HG02798 (cell line): ENCODE data around the gene LGR4.

Experiments used
- ATAC-seq: cut with Tn5 transposase; IDR thresholded peaks from one replicate; pipeline ENCODE4 v1.9.1; 2021; ENCODE audit warnings: mild to moderate bottlenecking; ENCODE audit not compliant: unreplicated experiment, poor library complexity

The LGR4 gene

GRCh38 chr11:27436916-27437315, 35.7 kb downstream of the LGR4 start:
- no peak for ATAC-seq

GRCh38 chr11:27433742-27434141, 38.8 kb downstream of the LGR4 start:
- no peak for ATAC-seq

GRCh38 chr11:27431808-27432207, 40.8 kb downstream of the LGR4 start:
- ATAC-seq, result no peak

- ATAC-seq, result no peak
These were observed 42.7 kb downstream of the LGR4 start for GRCh38 chr11:27429761-27430393.

GRCh38 chr11:27427183-27427980, 45.2 kb downstream of the LGR4 start:
- ATAC-seq, result no peak

GRCh38 chr11:27425814-27426213, 46.8 kb downstream of the LGR4 start:
- ATAC-seq, result no peak

GRCh38 chr11:27423125-27423524, 49.5 kb downstream of the LGR4 start:
- no peak for ATAC-seq

DNA sequence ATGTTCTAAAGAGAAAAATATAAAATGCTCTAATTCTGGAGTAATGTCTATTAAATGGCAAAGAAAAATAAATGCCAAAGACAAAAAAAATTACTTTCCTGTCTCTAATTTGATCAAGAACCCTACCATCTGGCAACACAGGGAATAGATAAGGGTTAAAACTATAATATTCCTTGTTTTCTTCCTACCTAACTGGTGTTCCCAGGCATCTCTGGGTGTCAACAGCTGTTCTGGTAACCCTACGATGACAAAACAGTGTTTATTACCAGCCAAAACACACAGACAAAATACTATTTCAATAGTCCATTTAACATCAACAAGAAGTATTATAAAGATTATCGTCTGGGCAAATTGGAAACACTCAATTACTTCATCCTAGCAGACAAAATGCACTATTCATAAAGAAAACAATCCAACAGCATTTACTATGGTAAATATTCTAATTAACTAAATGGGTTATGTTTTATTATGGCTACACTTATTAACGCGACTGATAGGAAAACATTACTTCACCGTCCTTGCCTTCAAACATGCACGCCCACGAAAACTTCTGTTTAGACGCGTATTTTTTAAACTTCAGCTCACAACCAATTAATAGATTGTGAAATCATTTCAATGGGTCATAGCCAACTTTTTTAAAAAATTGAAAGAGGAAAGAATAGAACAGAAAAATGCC, 50.6 kb downstream of the LGR4 start:
- no peak for ATAC-seq

DNA sequence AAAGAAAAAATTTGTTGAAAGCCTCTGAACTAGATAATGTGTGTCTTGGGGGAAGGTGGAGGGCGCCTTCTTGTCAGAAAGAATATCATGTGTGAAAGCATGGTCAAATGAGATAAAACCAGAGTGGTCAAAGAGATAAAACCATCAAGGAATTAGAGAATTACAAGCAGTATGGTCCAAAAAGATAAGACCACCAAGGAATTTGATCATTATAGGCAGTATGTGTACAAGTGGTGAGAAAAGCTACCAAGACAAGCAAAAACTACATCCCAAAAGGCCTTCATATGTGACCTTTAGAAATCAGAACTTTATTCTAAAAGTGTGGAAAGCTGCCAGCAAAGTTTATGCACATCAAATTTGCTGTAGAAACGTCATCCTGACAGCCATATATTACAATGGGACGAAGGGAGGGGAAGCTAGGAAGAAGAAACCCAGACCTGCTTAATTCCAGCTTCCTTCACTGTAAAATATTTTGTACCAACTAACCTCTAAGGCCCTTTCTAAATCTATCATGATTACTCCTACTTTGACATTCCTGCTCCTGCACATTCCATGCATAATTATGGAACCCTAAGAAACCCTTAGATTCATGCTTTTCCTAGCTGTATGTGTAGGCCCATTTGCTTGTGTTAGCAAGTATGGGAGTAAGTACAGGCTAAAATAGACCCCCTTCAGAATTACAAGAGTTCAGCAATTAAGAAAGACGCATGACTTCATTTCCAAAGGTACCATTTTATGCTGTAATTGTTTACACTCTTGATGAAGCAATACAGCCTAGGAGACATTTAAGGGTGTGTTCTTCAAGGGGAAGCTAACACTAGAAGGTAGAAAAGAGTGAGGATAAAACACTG, 51.6 kb downstream of the LGR4 start:
- ATAC-seq, result no peak

DNA sequence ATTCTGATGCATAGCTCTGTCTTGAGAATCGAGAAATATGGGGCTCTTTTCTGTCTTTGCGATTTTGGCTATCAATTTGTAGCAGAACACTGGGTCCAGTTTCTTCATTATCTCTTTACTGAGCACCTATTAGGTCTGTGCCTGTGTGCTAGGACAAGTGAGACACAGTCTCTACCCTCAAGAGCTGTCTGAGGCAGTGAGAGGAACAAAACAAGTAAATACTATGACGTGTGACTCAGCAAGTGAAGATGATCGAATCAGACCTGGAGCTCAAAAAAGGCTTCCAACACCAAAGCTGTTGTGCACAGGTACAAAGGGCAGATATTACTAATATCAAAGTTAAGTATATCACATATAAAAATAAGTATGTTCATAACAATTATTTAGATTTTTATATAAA, 52.4 kb downstream of the LGR4 start:
- no peak for ATAC-seq

DNA sequence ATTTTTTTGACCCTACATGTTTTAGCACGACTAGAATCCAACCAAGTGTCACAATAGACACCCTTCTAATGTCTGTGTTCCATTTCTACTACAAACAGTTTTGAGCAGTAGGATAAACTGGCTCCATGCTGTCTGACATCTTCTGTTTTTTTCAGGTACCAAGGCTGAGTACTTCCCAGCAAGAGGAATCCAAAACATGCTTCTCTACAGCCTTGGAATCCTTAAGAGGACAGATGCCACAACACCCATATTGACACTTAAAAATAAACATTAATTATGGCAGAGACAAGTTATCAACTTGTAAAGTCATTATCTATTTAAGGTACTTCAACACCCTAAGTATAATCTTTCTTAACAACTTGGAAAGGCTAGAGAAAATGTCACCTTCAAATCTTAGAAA, 54.2 kb downstream of the LGR4 start:
- no peak for ATAC-seq

DNA sequence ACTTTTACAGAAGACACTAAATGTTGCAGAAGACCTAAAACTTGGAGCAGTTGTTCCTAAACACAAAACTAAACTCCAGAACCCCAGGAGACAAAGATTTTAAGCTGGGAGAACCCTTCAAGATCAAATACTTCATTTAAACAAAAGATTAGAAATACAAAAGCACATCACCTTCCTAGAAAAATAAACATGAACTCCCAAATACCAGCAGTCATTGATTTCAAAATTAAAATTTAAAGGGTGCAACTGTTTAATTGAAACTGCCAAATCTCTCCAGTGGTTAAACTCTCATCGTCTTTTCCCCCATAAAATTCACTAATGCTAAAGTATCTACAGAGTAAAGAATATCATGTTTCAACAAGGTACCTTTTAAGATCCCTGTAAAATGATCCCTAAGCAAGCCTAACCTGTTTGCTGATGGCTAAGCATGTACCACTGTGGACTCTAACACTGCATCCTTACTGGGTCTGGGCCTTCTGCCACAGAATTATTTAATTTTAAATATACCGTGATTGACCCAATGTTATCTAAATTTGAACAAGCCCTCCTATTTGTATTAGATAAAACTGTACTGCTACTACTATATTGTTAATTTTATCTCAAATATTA, 55.9 kb downstream of the LGR4 start:
- ATAC-seq, result no peak

- no peak for ATAC-seq
These were observed 57.9 kb downstream of the LGR4 start for GRCh38 chr11:27414644-27415043.

DNA sequence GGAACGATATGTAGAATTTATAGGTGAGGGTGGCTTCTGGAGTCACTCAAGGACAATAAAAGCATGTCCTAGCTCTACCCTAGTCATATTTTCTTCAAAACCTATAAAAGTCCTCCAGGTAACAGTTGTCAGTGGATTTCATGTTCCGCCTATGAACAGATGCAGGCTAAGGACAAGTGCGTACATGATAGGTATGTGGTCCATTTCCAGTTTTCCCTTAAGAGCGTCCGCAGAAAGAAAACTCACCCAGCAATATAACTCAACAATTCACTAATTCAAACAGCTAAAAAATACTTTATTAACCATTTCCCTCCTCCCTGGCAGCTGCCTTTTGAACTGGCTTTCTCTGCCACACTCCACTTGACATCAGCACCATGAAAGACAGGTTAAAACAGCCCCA, 59.4 kb downstream of the LGR4 start:
- ATAC-seq, result no peak

- ATAC-seq, result no peak
These were observed 60.3 kb downstream of the LGR4 start for GRCh38 chr11:27412192-27412691.

DNA sequence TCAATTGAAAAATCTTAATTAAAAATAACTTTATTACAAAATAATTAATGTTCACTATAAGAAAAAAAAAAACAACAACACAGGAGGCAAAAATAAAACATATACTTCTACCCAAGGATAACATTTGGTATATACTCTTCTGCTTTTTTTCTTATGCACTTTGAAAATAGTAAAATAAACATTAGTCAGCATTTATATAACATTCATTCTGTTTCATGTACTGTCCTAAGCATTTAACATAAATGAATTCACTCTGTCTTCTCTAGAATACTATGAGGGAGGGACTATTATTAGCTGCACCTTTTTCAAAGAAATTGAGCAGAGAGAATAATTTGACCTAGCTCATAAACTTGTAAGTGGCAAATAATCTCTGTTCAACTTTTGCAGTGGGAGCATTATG, 61.3 kb downstream of the LGR4 start:
- ATAC-seq, result no peak

DNA sequence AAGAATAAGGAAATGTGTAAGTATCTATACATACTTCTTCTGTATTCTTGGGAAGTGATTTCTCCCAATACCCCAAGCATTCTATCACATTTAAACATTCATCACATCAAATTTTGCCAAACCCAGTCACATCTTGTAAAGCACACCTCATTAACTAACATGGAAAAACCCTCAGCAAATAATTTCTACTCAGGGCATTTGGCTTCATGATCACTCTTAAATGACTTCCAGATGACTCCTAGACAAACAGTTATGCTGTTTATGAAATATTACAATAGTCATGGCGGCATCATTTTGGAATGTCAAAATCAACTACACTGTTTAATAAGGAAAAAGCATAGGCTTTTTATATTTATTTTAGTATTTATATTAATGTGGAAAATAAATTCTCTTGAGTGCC, 62.3 kb downstream of the LGR4 start:
- no peak for ATAC-seq

GRCh38 chr11:27409742-27410141, 62.8 kb downstream of the LGR4 start:
- no peak for ATAC-seq

- ATAC-seq, result no peak
These were observed 63.5 kb downstream of the LGR4 start for GRCh38 chr11:27409049-27409448.

DNA sequence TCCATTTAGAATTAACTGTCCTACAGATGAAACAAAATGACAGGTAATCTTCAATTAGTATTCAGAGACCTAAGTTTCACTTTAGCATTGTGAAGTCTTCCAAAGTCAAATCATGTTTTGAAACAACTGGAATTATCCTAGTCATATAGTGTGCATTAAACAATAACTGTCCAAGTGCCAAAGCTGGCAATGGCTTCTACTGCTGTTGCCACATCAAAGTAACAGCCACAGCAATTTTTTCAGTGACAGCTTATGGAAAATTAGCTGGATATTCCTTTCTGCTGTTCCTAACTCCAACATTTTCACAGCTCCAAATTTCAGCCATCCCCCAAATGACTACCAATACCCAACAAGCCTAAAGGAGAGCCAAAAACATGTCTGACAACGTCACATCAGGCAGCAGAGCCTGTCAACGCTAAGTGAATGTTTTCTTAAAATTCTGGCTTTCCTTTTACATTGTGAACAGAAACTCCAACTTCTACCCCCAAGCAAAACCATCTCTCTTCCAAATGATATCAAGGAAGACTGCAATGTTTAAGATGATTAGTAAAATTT, 64.3 kb downstream of the LGR4 start:
- no peak for ATAC-seq
